ENCODE data around the gene VCL.

VCL gene

GRCh38 chr10:74047871-74048270 lies 50.0 kb downstream of the VCL start:
- no peak overlapping the region for H3K9ac ChIP-seq (ENCODE audit: insufficient read length)
- no peak overlapping the region for H3K4me3 ChIP-seq
- DNase-seq (ENCODE audit: low read depth, low spot score): no peak
- TF ChIP-seq FOXP2 (optimal IDR thresholded peaks at IDR 0.05; ENCODE audit: control extremely low read depth, extremely low read length, insufficient read depth): no peak
- no peak for TF ChIP-seq POLR2AphosphoS5 (IDR thresholded peaks at IDR 0.05; ENCODE audit: borderline replicate concordance, low read depth, low read length)
- no peak for TF ChIP-seq EZH2 (IDR thresholded peaks at IDR 0.05)
- peaks cover 5% of the 10 kb centered on the region; the same call in 1 of the 2 replicates for H3K36me3 ChIP-seq (ENCODE audit: insufficient read depth, low read length)
- H3K27ac ChIP-seq: no peak overlapping the region
- H3K9me3 ChIP-seq (ENCODE audit: low read depth, low read length): no peaks in the 10 kb centered on the region

- Histone ChIP-seq H3K36me3 (ENCODE audit: insufficient read depth, low read length) (peaks cover 5% of the 10 kb centered on the region; the same call in 1 of the 2 replicates), H3K4me3 (no peak overlapping the region), H3K9ac (ENCODE audit: insufficient read length) (no peak overlapping the region), H3K27ac (no peak overlapping the region), H3K9me3 (ENCODE audit: low read depth, low read length) (no peaks in the 10 kb centered on the region)
- DNase-seq (ENCODE audit: low read depth, low spot score): no peak
- no peak for TF ChIP-seq FOXP2 (optimal IDR thresholded peaks at IDR 0.05; ENCODE audit: control extremely low read depth, extremely low read length, insufficient read depth)
- TF ChIP-seq POLR2AphosphoS5 (IDR thresholded peaks at IDR 0.05; ENCODE audit: borderline replicate concordance, low read depth, low read length): no peak
- no peak for TF ChIP-seq EZH2 (IDR thresholded peaks at IDR 0.05)
Measured at GRCh38 chr10:74048433-74048832, 50.5 kb downstream of the VCL start.

GRCh38 chr10:74049955-74050354 lies 52.0 kb downstream of the VCL start:
- no peak overlapping the region for H3K4me3 ChIP-seq
- no peaks in the 10 kb centered on the region for H3K9me3 ChIP-seq (ENCODE audit: low read depth, low read length)
- no peak overlapping the region for H3K27ac ChIP-seq
- no peaks in the 10 kb centered on the region for H3K36me3 ChIP-seq (ENCODE audit: insufficient read depth, low read length)
- TF ChIP-seq EZH2 (IDR thresholded peaks at IDR 0.05): no peak
- no peak for TF ChIP-seq POLR2AphosphoS5 (IDR thresholded peaks at IDR 0.05; ENCODE audit: borderline replicate concordance, low read depth, low read length)
- TF ChIP-seq FOXP2 (optimal IDR thresholded peaks at IDR 0.05; ENCODE audit: control extremely low read depth, extremely low read length, insufficient read depth): no peak
- DNase-seq (ENCODE audit: low read depth, low spot score): no peak
- H3K9ac ChIP-seq (ENCODE audit: insufficient read length): no peak overlapping the region

GRCh38 chr10:74050653-74051052 lies 52.7 kb downstream of the VCL start:
- H3K36me3 ChIP-seq (ENCODE audit: insufficient read depth, low read length): no peaks in the 10 kb centered on the region
- TF ChIP-seq EZH2 (IDR thresholded peaks at IDR 0.05): no peak
- TF ChIP-seq FOXP2 (optimal IDR thresholded peaks at IDR 0.05; ENCODE audit: control extremely low read depth, extremely low read length, insufficient read depth): no peak
- no peak for TF ChIP-seq POLR2AphosphoS5 (IDR thresholded peaks at IDR 0.05; ENCODE audit: borderline replicate concordance, low read depth, low read length)

GRCh38 chr10:74051736-74052342 lies 53.9 kb downstream of the VCL start:
- Histone ChIP-seq H3K4me3 (no peak overlapping the region), H3K9me3 (ENCODE audit: low read depth, low read length) (no peaks in the 10 kb centered on the region), H3K9ac (ENCODE audit: insufficient read length) (no peak overlapping the region), H3K27ac (no peak overlapping the region), H3K36me3 (ENCODE audit: insufficient read depth, low read length) (no peaks in the 10 kb centered on the region)
- TF ChIP-seq FOXP2 (optimal IDR thresholded peaks at IDR 0.05; ENCODE audit: control extremely low read depth, extremely low read length, insufficient read depth) (no peak), EZH2 (IDR thresholded peaks at IDR 0.05) (no peak), POLR2AphosphoS5 (IDR thresholded peaks at IDR 0.05; ENCODE audit: borderline replicate concordance, low read depth, low read length) (no peak)
- DNase-seq (ENCODE audit: low read depth, low spot score): no peak

More at GRCh38 chr10:74050653-74051052, 52.7 kb downstream of the VCL start:
- Histone ChIP-seq H3K9me3 (ENCODE audit: low read depth, low read length) (no peaks in the 10 kb centered on the region), H3K9ac (ENCODE audit: insufficient read length) (no peak overlapping the region), H3K4me3 (no peak overlapping the region), H3K27ac (no peak overlapping the region)
- DNase-seq (ENCODE audit: low read depth, low spot score): no peak

GRCh38 chr10:74052994-74053393 lies 55.1 kb downstream of the VCL start:
- no peak overlapping the region for H3K4me3 ChIP-seq
- no peaks in the 10 kb centered on the region for H3K9me3 ChIP-seq (ENCODE audit: low read depth, low read length)
- TF ChIP-seq EZH2 (IDR thresholded peaks at IDR 0.05): no peak
- no peak for TF ChIP-seq POLR2AphosphoS5 (IDR thresholded peaks at IDR 0.05; ENCODE audit: borderline replicate concordance, low read depth, low read length)
- no peak for TF ChIP-seq FOXP2 (optimal IDR thresholded peaks at IDR 0.05; ENCODE audit: control extremely low read depth, extremely low read length, insufficient read depth)
- no peak overlapping the region for H3K27ac ChIP-seq
- no peaks in the 10 kb centered on the region for H3K36me3 ChIP-seq (ENCODE audit: insufficient read depth, low read length)
- no peak overlapping the region for H3K9ac ChIP-seq (ENCODE audit: insufficient read length)
- no peak for DNase-seq (ENCODE audit: low read depth, low spot score)

- no peak overlapping the region for H3K4me3 ChIP-seq
- no peaks in the 10 kb centered on the region for H3K36me3 ChIP-seq (ENCODE audit: insufficient read depth, low read length)
- no peaks in the 10 kb centered on the region for H3K9me3 ChIP-seq (ENCODE audit: low read depth, low read length)
- DNase-seq (ENCODE audit: low read depth, low spot score): no peak
- H3K27ac ChIP-seq: no peak overlapping the region
- H3K9ac ChIP-seq (ENCODE audit: insufficient read length): no peak overlapping the region
- TF ChIP-seq FOXP2 (optimal IDR thresholded peaks at IDR 0.05; ENCODE audit: control extremely low read depth, extremely low read length, insufficient read depth) (no peak), EZH2 (IDR thresholded peaks at IDR 0.05) (no peak), POLR2AphosphoS5 (IDR thresholded peaks at IDR 0.05; ENCODE audit: borderline replicate concordance, low read depth, low read length) (no peak)
Measured at GRCh38 chr10:74055383-74056049, 57.6 kb downstream of the VCL start.

- DNase-seq (ENCODE audit: low read depth, low spot score): no peak
- H3K9ac ChIP-seq (ENCODE audit: insufficient read length): no peak overlapping the region
- H3K27ac ChIP-seq: no peak overlapping the region
- no peaks in the 10 kb centered on the region for H3K9me3 ChIP-seq (ENCODE audit: low read depth, low read length)
- no peak for TF ChIP-seq POLR2AphosphoS5 (IDR thresholded peaks at IDR 0.05; ENCODE audit: borderline replicate concordance, low read depth, low read length)
- no peak for TF ChIP-seq EZH2 (IDR thresholded peaks at IDR 0.05)
- TF ChIP-seq FOXP2 (optimal IDR thresholded peaks at IDR 0.05; ENCODE audit: control extremely low read depth, extremely low read length, insufficient read depth): no peak
- no peak overlapping the region for H3K4me3 ChIP-seq
- H3K36me3 ChIP-seq (ENCODE audit: insufficient read depth, low read length): no peaks in the 10 kb centered on the region
Measured at GRCh38 chr10:74056050-74056818, 58.3 kb downstream of the VCL start.

All from SK-N-MC (cell line).